Keratinocyte (primary cell): ENCODE results near the gene SPATS2. TPM values are rescaled to one million over a fixed set of nuclear protein-coding genes. Genes with fewer than 3 reads are reported as not detected.

ENCODE experiments used
- DNase-seq: peaks from one replicate; pipeline ENCODE4 v3.0.0-alpha.2; 2011; ENCODE audit warnings: low read depth, missing footprints, low spot score
- FAIRE-seq: peaks from 2 replicates; lab custom pipeline; 2011; peaks lifted over from hg19 to GRCh38; lab: Jason Lieb, UNC
- H2AFZ ChIP-seq: 2 replicates; pipeline ENCODE4 v1.6.0; 2012; ENCODE audit warnings: low read length, control low read depth, inconsistent platforms; ENCODE audit not compliant: control insufficient read depth
- H3K27ac ChIP-seq: 2 replicates; pipeline ENCODE4 v1.5.1; 2011; ENCODE audit warnings: low read length; ENCODE audit not compliant: control insufficient read depth, insufficient read depth
- H3K27me3 ChIP-seq: 3 replicates; pipeline ENCODE4 v1.6.0; 2011; ENCODE audit warnings: low read length; ENCODE audit not compliant: control insufficient read depth, insufficient read depth; ENCODE audit errors: extremely low read depth
- H3K36me3 ChIP-seq, 2 experiments: 2 replicates in 1 of 2; 3 replicates in 1 of 2; pipeline ENCODE4 v1.5.1; 2011; ENCODE audit warnings: low read length in 2 of 2, mild to moderate bottlenecking in 1 of 2; ENCODE audit not compliant: control insufficient read depth in 2 of 2, insufficient read depth in 2 of 2; ENCODE audit errors: extremely low read depth in 1 of 2
- H3K4me1 ChIP-seq: 3 replicates; pipeline ENCODE4 v1.5.1; 2011; ENCODE audit warnings: low read length; ENCODE audit not compliant: control insufficient read depth, insufficient read depth; ENCODE audit errors: extremely low read depth
- H3K4me2 ChIP-seq: 3 replicates; pipeline ENCODE4 v1.6.0; 2011; ENCODE audit warnings: low read depth, low read length; ENCODE audit not compliant: control insufficient read depth, insufficient read depth; ENCODE audit errors: extremely low read depth
- H3K4me3 ChIP-seq, 3 experiments: fragments of 200-600 bp in 1 of 3; sonication (generic) in 1 of 3; 2 replicates in 2 of 3; 3 replicates in 1 of 3; pipeline ENCODE4 v1.5.1; 2011 to 2016; ENCODE audit warnings: low read length in 3 of 3, mild to moderate bottlenecking in 3 of 3, control low read depth in 2 of 3, inconsistent platforms in 1 of 3, low read depth in 1 of 3, mixed read lengths in 1 of 3, mixed run types in 1 of 3, moderate library complexity in 1 of 3; ENCODE audit not compliant: control insufficient read depth in 2 of 3, insufficient read depth in 2 of 3; ENCODE audit errors: extremely low read depth in 1 of 3
- H3K79me2 ChIP-seq: 2 replicates; pipeline ENCODE4 v1.6.0; 2012; ENCODE audit warnings: low read length; ENCODE audit not compliant: control insufficient read depth, insufficient read depth
- H3K9ac ChIP-seq: 3 replicates; pipeline ENCODE4 v1.6.0; 2011; ENCODE audit warnings: low read length; ENCODE audit not compliant: control insufficient read depth, insufficient read depth; ENCODE audit errors: extremely low read depth
- H3K9me1 ChIP-seq: 3 replicates; pipeline ENCODE4 v1.6.0; 2011; ENCODE audit warnings: low read length; ENCODE audit not compliant: control insufficient read depth, insufficient read depth; ENCODE audit errors: extremely low read depth
- H3K9me3 ChIP-seq: 2 replicates; pipeline ENCODE4 v1.5.1; 2012; ENCODE audit warnings: low read depth, low read length; ENCODE audit not compliant: control insufficient read depth
- H4K20me1 ChIP-seq: 3 replicates; pipeline ENCODE4 v1.6.0; 2011; ENCODE audit warnings: low read length; ENCODE audit not compliant: control insufficient read depth, insufficient read depth; ENCODE audit errors: extremely low read depth
- EZH2 ChIP-seq: IDR thresholded peaks from one replicate; pipeline ENCODE4 v1.6.1; 2012; ENCODE audit warnings: inconsistent platforms, mild to moderate bottlenecking, low read length, moderate library complexity
- dilution Hi-C: fragments of 300-500 bp; cut with MboI; formaldehyde crosslinking; loops from one replicate; pipeline ENCODE4 v1.7.0; 2020; ENCODE audit warnings: low sequenced_read_pairs; ENCODE audit not compliant: extremely low pct_ligation_motif_present
- polyA plus RNA-seq, 5 experiments: library from polyadenylated mRNA; depleted of rRNA in 3 of 5; stranded (reverse) in 3 of 5; stranded (forward) in 1 of 5; unstranded in 1 of 5; fragments of >200 nt; gene quantifications; 1 replicate in 1 of 5; 2 replicates in 3 of 5; 3 replicates in 1 of 5; pipeline versions ENCODE4 v1.2.1 to v1.2.3, GENCODE V29; 2011 to 2012; ENCODE audit warnings: missing spikeins in 2 of 5, low read depth in 1 of 5, low replicate concordance in 1 of 5
- TF ChIP-seq, protein P1 (sequence below), 3 experiments: IDR thresholded peaks in 1 of 3; conservative IDR thresholded peaks in 1 of 3; optimal IDR thresholded peaks in 1 of 3; 2 replicates in 2 of 3; 3 replicates in 1 of 3; pipeline versions ENCODE3 to v1.5.1; 2011; ENCODE audit warnings: low read length in 3 of 3, mild to moderate bottlenecking in 3 of 3, moderate library complexity in 2 of 3, control low read depth in 1 of 3, inconsistent platforms in 1 of 3; ENCODE audit not compliant: insufficient read depth in 2 of 3; ENCODE audit errors: extremely low read depth in 1 of 3

Gene SPATS2
- polyA plus RNA-seq, 1 donor (not counting 4 experiments of a cell fraction or from before 2014, with no cell fraction given) = 47.9 TPM

DNA sequence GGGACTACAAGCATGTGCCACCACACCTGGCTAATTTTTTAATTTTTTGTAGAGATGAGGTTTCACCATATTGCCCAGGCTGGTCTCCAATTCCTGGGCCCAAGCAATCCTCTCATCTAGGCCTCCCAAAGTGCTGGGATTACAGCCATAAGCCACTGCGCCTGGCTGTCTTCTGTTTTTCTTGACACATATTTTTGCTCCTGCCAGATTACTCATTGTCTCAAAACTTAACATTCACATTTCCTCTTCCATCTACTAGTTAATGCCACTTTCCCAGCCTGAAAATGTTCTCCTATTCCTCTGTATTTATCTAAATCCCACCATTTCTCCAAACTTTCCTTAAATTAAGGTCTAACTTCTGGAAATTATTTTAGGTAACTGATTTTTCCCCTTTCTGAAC is 135.3 kb downstream of the SPATS2 start:
- H3K27ac ChIP-seq = peak overlapping the region; percentile 5
- H3K4me3 ChIP-seq = no peak overlapping the region
- H3K27me3 ChIP-seq = no peaks in the 10 kb centered on the region
- no peak overlapping the region for H3K4me2 ChIP-seq
- peaks cover 43% of the 10 kb centered on the region for H3K4me1 ChIP-seq
- peaks cover 0 to 3% of the 10 kb centered on the region in 2 experiments for H3K36me3 ChIP-seq
- no peak overlapping the region for H3K9ac ChIP-seq
- no peak for FAIRE-seq
- H3K9me1 ChIP-seq = no peaks in the 10 kb centered on the region
- dilution Hi-C loops = no loop called here
- TF ChIP-seq, protein P1, sequence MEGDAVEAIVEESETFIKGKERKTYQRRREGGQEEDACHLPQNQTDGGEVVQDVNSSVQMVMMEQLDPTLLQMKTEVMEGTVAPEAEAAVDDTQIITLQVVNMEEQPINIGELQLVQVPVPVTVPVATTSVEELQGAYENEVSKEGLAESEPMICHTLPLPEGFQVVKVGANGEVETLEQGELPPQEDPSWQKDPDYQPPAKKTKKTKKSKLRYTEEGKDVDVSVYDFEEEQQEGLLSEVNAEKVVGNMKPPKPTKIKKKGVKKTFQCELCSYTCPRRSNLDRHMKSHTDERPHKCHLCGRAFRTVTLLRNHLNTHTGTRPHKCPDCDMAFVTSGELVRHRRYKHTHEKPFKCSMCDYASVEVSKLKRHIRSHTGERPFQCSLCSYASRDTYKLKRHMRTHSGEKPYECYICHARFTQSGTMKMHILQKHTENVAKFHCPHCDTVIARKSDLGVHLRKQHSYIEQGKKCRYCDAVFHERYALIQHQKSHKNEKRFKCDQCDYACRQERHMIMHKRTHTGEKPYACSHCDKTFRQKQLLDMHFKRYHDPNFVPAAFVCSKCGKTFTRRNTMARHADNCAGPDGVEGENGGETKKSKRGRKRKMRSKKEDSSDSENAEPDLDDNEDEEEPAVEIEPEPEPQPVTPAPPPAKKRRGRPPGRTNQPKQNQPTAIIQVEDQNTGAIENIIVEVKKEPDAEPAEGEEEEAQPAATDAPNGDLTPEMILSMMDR (optimal IDR thresholded peaks at IDR 0.05 in 1 of 3, IDR thresholded peaks at IDR 0.05 in 1 of 3, conservative IDR thresholded peaks at IDR 0.05 in 1 of 3; ENCODE audit: extremely low read depth in 1 of 3, insufficient read depth in 2 of 3, low read length in 3 of 3) = no peak
- TF ChIP-seq EZH2 = no peak
- no peaks in the 10 kb centered on the region for H4K20me1 ChIP-seq
- no peak for DNase-seq
- peaks cover 5% of the 10 kb centered on the region for H3K9me3 ChIP-seq
- H3K79me2 ChIP-seq = no peaks in the 10 kb centered on the region
- H2AFZ ChIP-seq = no peak overlapping the region

DNA sequence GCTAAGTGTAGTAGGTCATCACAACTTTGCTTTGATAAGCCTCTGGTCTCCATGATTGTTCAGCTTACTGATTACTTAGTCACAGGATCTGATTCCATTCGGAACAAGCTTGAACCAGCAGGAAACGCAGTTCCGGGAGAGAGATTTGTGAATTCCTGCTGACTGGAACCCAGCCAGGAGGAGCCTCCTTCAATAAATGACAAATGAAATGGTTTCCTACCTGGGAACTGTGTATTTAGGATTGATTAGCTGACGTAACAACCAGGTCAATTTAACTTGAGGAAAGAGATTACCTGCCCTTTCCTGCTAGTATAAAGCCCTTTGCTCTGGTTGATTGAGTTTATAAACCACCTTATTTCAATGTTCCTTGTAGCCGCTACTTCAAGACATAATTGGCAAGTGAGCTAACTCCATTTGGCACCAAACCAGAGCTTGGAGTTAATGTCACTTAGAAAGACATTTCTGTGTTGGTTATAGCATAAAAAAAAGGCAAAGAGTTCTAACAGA is 136.5 kb downstream of the SPATS2 start:
- H3K79me2 ChIP-seq = no peaks in the 10 kb centered on the region
- peak overlapping the region; percentile 1 for H3K9ac ChIP-seq
- H3K4me3 ChIP-seq = peak overlapping the region in 1 of 3 experiments; percentile 22

More for the DNA sequence above, 136.5 kb downstream of the SPATS2 start:
- TF ChIP-seq, protein P1 (optimal IDR thresholded peaks at IDR 0.05 in 1 of 3, IDR thresholded peaks at IDR 0.05 in 1 of 3, conservative IDR thresholded peaks at IDR 0.05 in 1 of 3; ENCODE audit: extremely low read depth in 1 of 3, insufficient read depth in 2 of 3, low read length in 3 of 3) = no peak
- FAIRE-seq (peak; percentile 98), DNase-seq (no peak)
- peaks cover 43% of the 10 kb centered on the region for H3K4me1 ChIP-seq
- no peaks in the 10 kb centered on the region for H3K27me3 ChIP-seq
- no peaks in the 10 kb centered on the region for H4K20me1 ChIP-seq
- dilution Hi-C loops = no loop called here
- H3K9me3 ChIP-seq = peaks cover 5% of the 10 kb centered on the region
- peak overlapping the region; percentile 52 for H3K27ac ChIP-seq
- peak overlapping the region; percentile 50 for H3K4me2 ChIP-seq
- H3K36me3 ChIP-seq = peaks cover 0 to 3% of the 10 kb centered on the region in 2 experiments
- no peak overlapping the region for H2AFZ ChIP-seq
- no peaks in the 10 kb centered on the region for H3K9me1 ChIP-seq
